NCI-H748 treated with DMSO at 0.1 percent for 48 hours (cell line): ENCODE results near the gene KCNH8.
"Not testable (repeated sequence)": the region's sequence is repeated elsewhere in the genome, so short reads cannot be mapped to it uniquely, and the experiment has no call there.

Experiments
- DNase-seq: peaks from one replicate; lab custom pipeline; 2025; lab: John Stamatoyannopoulos, UW

The KCNH8 gene

DNA sequence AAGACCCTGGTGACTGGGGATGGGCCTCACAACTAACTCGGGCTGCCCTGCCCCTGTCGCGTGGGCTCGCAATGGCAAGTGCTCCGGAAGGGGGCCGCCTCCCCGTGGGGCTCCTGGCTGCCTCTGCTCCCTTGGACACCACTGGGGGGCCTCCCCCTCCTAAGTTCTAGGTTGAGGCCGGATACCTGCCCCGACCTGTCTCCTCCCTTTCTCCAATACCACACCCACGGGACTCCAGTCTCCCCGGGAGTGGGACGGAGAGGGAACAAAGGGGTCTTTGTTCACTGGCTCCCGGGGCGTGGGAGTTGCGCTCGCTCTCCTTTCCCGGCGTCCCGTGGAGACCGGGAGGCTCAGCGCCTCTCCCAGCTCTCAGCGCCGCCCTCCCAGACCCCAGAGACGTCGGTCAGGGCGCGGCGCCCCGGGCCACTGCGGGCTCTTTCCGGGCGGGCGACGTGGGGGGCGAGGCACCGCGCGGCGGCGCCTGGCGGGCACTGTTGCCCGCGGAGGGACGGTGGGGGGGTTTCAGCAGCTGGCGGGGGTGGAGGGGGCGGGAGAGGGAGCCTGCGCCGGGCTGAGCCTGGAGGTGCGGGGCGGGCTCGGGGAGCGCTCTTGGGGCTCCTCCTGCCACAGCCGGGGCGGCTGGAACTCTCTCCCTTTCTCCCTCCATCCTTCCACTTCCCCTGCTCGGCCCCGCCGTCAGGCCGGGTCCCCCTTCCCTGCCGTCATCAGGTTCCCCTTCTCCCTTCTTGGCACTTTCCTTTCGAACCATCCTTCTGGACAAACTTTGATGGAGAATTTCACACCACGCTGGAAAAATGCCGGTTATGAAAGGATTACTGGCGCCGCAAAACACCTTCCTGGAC, at the start of gene KCNH8:
Gene KCNH8 (plus strand): TSS at position 606 of the 863 bp plus-strand sequence. CDS start 210 bp downstream, at position 816.
- DNase-seq: peak; percentile 30

DNA sequence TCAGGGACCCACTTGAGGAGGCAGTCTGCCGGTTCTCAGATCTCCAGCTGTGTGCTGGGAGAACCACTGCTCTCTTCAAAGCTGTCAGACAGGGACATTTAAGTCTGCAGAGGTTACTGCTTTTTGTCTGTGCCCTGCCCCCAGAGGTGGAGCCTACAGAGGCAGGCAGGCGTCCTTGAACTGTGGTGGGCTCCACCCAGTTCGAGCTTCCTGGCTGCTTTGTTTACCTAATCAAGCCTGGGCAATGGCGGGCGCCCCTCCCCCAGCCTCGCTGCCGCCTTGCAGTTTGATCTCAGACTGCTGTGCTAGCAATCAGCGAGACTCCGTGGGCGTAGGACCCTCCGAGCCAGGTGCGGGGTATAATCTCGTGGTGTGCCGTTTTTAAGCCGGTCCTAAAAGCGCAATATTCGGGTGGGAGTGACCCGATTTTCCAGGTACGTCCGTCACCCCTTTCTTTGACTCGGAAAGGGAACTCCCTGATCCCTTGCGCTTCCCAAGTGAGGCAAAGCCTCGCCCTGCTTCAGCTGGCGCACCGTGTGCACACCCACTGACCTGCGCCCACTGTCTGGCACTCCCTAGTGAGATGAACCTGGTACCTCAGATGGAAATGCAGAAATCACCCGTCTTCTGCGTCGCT, 45.5 kb upstream of the KCNH8 start:
- DNase-seq: not testable (repeated sequence)

DNA sequence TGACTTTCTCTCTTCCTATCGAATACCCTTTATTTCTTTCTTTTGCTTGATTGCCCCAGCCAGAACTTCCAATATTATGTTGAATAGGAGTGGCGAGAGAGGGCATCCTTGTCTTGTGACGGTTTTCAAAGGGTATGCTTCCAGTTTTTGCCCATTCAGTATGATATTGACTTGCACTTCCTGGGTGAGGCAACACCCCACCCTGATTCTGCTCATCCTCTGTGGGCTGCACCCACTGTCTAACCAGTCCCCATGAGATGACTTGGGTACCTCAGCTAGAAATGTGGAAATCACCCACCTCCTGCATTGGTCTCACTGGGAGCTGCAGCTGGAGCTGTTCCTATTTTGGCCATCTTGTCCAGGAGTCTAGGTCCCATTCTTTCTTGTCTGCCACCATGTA, 44.8 kb upstream of the KCNH8 start:
- DNase-seq: no peak

DNA sequence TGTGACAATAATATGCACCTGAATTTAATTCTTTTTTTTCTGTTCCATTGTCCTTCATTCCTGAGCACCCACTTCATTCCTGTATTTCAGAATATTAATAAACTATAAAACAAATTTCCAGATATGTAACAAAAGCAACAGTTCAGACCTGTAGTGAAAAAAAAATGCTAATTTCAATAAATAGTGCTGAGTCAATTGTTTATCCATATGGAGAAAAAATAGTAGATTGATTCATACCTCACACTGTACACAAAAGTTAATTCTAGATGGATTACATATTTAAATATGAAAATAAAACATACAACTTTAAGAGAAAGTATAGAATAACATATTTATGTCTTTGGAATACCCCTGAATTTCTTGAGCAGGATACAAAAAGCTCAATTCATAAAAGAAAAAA, 43.9 kb upstream of the KCNH8 start:
- DNase-seq: no peak

DNA sequence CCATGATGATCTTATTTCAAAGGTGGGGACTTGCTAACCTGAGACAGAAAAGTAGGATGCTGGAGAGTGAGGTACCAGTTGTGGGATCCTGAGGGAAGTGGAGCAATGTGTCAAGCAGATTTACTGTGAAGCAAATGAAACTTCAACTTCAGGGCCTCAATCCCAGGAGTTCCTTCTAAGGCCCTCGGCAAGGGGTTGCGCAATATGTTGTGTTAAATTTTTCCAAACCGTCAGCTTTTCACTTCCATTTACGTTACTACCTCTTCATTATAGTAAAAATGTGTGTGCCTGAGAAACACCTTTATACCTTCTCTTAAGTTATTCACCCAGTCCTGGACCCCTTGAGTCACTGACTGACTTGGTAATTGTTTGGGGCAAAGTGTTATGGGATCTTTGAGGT, 42.5 kb upstream of the KCNH8 start:
- DNase-seq: no peak

DNA sequence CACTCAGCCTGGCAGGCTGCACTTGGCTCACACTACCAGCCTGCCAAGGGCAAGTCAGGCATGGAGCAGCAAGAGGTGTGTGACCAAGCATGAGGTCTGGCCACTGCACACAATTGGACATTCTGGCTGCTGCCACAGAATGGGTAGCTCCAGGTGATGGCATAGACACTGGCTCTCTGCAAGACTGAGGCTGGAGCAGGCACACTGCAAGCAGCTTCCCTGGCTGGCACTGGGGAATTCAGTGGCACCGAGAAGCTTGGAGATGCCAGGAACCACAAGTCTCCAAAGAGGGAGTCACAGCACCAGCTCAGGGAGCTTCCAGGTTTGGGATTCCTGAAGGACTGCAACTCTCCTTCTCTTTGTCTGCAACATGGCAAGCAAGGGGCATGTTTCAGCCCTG, 42.0 kb upstream of the KCNH8 start:
- no peak for DNase-seq

DNA sequence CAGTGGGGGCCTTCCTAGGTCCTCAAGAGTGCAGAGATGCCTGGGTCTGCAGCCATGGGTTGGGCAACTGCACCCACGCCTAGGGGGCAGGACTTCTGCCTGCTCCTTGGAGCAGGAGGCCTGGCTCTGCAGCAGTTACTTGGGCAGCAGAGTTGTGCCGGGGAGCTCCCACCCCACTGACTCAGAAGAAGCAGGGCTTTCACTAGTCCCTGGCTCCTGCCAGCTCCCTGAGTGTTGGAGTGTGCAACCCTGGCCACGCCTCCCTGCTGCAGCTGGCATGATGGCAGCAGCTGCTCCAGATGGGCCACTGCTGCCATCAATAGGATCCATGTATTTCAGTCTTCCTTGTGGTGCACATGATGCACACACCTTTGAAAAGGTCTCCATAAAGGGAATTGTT, 40.6 kb upstream of the KCNH8 start:
- no peak for DNase-seq

DNA sequence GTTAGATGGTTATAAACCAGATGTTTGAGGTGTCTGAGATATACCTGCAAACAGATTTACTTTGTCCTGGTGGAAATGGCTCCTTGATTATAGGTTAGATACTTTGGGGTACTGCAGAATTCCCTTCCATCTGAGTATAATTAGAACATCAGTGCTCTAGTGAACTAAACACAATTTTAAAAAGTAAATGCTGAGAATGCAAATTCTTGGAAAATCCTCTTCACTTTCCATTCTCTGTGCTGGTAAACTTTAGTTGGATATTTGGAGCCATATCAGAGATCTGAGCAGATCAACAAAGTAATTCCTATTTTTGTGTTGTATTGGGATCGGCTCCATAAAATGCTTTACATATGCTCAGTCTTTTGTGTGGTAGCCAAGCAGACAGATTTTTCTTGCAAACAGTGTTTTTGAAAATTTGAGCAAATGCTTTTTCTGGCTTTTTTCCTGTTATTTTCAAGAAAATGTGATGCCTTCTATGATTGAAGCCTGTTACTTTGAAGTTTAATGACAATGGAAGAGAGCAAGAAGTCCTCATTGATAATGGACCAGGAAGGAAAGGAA, 37.9 kb upstream of the KCNH8 start:
- no peak for DNase-seq

DNA sequence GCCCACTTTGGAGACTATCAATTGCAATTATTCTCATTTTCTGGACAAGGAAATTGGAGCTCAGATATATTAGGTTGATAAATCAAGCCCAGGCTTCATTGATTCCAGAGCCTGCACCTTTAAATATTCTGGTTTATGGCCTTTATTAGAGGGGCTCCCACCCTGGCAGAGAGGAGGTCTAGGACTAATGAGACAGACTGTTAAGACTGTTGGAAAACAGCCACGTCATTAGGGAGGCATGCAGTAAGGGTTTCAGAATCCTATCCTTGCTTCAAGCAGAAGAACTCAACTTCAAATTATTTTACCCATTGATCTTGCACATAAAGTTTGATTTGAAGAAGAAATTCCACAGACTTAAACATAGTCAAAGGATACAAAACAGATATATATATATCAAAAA, 33.8 kb upstream of the KCNH8 start:
- DNase-seq: no peak

DNA sequence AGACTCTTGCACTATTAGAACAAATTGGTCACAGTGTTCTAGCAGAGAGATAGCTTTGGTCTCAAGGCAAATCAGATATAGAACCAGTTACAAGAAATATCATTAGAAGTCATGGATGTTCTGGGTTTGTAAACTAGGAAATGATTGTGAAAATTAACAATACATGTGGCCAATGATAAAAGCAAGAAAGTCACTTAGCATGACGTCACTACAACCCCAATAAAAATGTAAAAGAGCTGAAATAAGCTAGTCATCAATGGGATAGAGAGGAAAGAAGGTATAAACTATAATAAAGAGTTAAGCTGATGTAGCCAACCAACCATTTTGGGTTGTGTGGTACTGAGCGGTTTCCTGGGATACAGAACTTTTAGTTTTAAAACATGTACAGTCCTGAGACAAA, 32.1 kb upstream of the KCNH8 start:
- DNase-seq: no peak

DNA sequence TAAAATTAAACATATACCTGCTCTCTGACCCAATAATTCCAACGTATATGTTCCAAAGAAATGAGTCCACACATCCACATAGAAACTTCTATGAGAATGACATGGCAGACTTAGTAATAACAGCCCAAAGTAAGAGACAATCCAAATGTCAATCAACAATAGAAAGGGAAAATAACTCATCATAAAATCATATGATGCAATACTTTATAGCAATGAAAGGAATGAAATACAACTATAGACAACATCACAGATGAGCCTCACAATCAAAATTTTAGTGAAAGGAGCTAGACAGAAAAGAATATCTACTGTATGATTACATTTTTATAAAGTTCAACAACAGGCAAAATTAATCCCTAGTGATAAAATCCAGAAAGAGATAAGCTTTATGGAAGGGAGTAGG, 23.6 kb upstream of the KCNH8 start:
- no peak for DNase-seq

DNA sequence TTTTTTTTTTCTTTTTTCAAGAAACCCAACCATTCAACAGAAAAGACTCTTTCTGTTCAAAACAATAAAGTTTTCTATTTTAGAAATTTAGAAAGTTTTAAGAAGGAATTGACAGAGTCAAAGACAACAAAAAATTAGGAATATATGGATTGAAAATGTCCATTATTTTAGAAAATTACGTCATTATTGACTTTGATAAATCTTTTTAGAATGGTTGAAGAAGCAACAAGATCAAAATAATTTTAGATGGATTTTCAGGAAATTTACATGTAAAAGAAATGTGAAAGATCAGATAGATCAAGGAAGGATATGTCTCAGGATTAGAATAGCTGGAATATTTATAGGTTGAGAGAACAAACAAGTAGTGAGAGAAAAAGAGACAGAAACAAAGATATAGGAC, 8.4 kb upstream of the KCNH8 start:
- DNase-seq: no peak

DNA sequence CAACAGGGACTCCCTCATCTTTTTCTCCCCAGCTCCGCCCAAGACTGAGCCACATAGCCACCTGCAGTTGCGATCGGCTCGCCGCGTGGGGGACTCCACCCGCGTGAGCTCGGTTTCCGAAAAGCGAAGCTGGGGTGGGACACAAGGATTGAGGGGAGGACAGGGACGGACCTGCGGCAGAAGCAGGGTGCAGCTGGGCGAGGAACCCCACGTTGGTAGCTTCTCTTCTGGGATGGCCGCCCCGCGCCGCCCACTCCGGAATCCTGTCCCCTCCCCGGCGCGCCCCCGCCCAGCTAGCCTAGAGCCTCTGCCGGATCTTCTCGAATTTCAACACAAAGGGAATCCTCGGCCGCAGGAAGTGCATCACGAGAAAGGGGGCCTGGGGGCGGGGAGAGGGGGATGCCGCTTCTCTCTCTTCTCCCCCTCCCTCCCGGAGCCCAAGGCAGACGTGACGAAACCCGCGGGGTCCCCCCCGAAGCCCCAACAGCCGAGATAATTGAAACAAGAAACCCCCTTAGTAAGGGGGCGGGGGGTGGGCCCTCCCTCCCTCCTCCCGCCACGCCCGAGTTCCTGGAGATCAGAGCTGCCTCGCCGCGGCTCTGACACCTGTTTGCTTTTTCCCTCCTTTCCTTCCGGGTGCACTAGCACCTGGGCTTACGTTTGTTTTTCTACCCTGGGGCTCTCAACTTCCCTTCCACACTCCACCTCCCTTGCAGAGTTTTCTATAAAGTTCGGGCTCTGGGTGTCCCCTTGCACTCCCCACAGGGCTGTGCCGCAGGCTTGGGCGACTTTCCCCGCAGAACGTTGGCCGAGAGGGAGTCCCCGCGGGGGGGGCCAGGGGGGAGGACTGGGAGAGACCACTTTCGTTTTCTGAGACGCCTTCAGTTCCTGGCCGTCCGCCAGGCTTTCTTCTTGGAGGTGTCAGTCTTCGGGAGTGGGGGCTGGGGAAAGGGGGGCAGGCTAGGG, 1.3 kb upstream of the KCNH8 start:
- DNase-seq: peak; percentile 80

DNA sequence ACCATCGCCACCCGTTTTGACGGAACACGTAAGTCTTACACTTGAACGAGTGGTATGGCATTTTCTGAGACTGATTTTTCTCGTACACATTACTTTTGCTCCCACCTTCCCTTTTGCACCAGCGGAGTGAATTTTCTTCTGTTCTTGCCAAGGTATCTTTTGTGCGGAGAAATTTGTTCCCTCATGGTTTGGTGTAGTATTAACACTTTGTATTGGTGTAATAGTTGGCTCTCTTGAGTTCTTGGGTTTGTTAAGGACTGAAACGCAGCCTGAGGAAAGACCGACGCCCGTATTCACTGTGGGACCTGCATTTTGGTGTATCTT, 420 bp downstream of the KCNH8 start:
- no peak for DNase-seq

DNA sequence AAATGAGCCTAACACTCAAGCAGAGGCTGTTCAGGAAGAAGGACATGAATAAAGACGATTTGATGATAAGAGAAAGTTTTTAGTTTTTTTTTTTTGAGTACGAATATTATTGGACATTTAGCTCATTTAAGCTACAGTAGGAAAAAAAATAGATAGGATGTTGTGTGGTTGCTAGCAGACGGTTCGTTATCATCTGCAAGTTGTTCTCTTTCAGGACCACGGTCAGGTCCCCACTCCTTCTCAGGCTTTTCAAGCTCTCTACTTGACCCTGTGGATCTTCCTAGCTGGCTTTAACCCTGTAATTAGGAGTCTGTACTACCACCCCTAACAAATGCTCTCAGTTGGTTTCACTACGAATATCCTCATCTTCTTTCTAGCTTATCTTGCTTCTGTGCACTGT, 1.1 kb downstream of the KCNH8 start:
- peak; percentile 2 for DNase-seq

DNA sequence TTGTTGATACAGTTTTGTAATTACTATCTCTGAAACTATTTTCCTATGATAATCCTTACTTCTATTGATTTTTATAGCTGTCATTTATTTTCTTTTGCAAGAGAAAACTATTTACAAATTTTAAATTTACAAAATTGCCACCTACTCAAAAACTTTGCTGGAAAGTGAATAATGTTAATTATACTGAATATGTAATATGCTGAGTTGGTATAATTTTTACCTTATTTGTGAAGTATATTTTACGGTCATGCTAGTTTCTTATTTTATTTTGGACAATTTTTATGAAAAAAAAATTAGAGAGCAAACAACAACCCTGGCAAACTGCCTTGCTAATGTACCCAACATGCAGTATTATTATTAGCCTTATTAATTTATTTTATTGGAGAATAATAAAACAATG, 2.9 kb downstream of the KCNH8 start:
- no peak for DNase-seq

DNA sequence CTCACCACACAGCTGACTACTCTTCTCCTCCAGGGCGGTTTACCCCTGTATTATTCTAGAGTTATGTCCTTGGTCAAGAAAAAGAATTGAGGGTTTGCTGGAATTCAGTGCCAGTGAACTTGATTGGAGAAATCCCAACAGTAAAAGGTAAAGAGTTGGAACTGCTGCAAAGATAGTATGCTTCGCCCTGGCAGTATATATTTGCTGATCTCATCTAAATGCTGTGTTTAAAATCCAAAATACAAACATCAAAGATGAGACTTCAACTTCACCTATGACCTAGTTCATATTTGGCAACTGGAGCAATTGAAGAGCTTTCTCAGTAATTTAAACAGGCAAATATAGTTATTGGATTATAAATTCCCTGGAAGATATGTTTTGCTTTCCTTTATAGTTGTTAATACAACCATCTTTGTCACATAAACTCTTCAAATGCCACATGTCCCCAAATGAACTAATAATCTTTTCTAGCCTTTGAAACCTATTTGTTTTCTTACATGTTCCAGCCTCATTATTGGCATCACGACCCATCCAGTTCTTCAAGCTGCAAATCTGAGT, 6.5 kb downstream of the KCNH8 start:
- DNase-seq: peak; percentile 25

DNA sequence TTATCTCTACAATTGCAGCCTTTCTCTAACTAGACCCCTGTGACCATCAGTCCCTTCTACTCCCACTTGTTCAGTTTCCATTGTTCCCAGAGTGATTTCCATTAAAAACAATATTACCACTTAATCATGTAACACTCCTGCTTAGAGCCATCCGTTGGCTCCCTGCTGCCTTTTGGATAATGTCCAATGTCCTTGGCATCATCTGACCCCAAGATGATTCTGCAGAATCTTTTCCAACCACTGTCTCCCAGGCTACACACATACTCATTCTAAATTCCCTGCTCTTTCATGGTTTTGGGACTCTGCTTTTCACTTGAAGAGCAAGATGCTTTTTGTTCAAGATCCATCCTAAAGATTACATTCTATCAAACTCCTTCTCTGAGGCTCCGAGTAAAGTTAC, 7.1 kb downstream of the KCNH8 start:
- DNase-seq: peak; percentile 49

DNA sequence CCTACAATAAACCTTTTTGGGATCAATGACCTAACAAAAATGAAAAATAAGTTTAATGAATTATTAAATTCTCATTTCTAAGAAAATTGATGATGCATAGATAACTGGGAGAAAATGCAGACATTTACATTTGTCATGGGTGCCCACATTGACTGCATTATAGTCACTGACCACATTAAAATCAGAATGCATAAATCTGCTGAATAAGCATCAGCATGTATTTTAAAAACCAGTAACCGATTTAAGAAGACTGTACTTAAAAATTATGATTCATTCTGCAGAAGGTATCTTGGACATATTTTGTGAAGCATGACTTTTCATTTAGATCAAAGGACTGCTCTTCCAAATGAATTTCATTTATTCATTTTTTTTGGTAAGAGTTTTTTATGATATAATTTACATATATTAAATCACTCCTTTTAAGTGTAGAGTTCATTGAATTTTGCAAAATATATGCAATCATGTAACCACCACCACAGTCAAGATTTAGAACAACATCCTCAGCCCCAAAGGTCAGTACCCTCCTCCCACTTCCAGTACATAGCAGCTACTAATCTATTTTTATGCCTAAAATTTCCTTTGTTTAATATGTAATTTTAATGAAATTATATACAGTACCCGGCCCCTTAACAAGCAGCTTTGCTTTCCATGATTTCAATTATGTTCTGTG, 11.8 kb downstream of the KCNH8 start:
- DNase-seq: no peak

DNA sequence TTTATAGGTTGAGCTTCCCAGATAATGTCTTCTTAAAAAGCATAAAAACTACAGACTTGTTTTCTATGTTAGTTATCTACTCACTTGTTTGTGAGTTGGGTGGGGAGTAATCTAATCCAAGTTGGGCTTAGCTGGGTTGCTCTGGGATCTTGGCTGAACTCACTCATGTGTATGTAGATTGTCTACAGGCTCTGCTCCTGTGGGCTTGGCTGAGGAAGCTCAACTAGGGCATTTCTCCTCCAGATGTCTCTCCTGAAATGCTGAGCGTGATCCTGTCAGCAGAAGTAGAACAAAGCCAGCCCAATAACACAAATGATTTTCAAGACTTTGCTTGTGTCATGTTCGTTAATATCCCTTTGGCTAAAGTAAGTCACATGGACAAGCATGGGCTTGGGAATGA, 17.3 kb downstream of the KCNH8 start:
- no peak for DNase-seq

DNA sequence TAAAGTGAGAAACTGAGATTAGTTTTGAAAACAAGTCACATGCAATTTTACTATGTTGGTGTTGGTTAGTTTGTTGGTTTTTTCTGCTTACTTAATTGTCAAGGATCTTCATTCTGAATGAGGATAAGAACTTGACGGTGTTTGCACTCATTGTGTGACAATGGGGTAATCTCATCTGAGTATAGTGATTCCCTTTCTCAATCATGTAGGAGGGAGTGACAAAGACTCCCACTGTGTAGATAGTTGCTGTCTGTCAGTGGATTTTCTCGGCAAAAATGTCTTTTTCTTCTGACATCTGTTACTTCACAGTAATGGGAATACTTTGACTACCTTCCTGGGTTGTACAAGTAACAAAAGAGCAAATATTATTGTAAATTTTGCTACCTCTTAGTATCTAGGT, 23.5 kb downstream of the KCNH8 start:
- DNase-seq: no peak
